ENCODE data around the gene TIMM10B.

TIMM10B gene

DNA sequence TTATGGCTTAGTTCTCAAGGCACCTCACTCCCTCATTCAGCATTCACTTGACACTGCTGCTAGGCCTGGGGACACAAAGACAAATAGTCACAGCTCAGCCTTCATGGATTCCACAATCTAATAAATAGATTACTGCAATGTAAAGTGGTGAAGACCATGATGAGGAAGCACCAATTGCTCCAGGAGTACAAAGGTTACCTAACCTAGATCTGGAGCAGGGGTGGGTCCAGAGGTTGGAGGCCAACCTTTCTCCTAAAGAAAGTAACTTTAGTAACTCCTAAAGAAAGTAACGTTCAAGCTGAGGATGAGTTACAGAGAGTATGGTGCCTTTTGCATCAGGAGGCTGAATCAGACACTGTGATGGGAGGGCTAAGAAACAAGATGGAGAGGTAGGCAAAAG, 11.7 kb upstream of the TIMM10B start:
- DNase-seq (ENCODE audit: low spot score) (no peak), FAIRE-seq (no peak)

- no peak for FAIRE-seq
These were observed 8.4 kb upstream of the TIMM10B start for GRCh38 chr11:6472934-6473333.

GRCh38 chr11:6473451-6474412, 7.6 kb upstream of the TIMM10B start, which contains the start of gene TRIM3:
TSS of gene TRIM3 (minus strand) at chr11:6473941. CDS start at chr11:6465695, 8,246 bp downstream.
- DNase-seq (ENCODE audit: low spot score) = peak; percentile 57
- no peak for FAIRE-seq

More at GRCh38 chr11:6472934-6473333, 8.4 kb upstream of the TIMM10B start:
- no peak for DNase-seq (ENCODE audit: low spot score)

DNA sequence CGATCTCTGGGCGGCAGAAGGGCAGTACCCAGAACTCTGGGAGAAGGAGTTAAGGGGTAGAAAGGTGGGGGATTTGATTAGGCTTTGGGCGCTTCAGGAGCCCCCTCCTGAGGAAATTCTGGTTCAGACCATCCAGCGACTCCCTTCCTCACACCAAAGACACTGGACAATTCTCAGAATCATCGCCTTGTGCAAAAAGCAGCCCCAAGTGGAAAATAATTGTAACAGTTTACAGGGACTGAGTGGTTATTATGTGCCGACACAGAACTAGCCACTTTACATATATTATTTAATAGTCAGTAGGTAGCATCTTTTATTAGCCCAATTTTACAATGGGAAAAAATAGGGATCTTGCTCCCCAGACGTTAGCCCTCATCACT, 6.9 kb upstream of the TIMM10B start:
- no peak for FAIRE-seq
- no peak for DNase-seq (ENCODE audit: low spot score)

- FAIRE-seq = no peak
These were observed 6.3 kb upstream of the TIMM10B start for GRCh38 chr11:6474806-6475500.

GRCh38 chr11:6475936-6476335, 5.4 kb upstream of the TIMM10B start:
- no peak for FAIRE-seq
- DNase-seq (ENCODE audit: low spot score) = no peak

More at GRCh38 chr11:6474806-6475500, 6.3 kb upstream of the TIMM10B start:
- no peak for DNase-seq (ENCODE audit: low spot score)

DNA sequence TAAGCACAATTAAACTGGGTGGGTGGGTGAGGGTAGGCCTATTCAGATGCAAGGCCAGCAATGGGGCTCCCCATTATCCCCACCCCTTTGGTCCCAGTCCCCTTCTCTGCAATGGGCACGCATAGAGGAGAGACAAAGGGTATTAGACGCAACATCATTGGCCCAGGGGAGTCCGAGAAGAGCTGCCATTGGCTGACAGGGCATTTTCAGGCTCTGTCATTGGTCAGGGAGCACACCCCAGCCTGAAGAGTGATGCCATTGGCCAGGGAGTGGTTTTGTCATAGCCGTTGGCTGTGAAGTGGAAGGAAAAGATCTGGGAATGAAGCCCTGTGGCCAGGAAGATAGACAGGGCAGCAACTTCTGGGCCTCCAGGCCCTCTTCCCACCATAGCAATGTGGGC, 4.7 kb upstream of the TIMM10B start:
- FAIRE-seq = no peak
- no peak for DNase-seq (ENCODE audit: low spot score)

DNA sequence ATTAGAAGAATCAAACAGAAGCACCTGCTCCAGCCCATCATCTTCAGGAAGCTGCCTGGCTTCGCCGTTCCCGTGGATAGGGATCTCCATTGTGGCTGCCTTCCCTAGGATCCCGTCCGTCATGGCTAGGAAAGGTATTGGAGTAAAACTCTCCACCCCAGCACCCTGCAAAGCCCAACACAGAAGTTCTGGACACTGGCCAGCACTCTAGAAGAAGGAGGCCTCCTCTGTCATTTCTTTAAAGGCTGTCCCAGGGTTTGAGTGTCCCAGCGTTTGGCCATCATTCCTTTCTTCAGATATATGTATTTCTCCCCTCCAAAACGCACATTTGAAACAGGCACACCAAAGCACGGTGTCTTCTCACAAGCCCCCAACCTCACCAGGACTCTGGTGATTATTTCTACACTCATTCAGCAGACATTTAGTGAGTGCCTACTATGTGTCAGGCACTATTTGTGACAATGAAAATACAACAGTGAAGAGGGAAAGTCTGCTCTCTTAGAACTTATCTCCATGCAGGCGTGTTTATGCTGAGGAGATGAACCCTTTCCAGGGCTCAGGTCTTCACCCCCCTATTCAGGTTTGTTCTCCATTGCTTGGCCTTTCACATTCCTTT, 894 bp upstream of the TIMM10B start:
- FAIRE-seq (no peak), DNase-seq (ENCODE audit: low spot score) (no peak)

DNA sequence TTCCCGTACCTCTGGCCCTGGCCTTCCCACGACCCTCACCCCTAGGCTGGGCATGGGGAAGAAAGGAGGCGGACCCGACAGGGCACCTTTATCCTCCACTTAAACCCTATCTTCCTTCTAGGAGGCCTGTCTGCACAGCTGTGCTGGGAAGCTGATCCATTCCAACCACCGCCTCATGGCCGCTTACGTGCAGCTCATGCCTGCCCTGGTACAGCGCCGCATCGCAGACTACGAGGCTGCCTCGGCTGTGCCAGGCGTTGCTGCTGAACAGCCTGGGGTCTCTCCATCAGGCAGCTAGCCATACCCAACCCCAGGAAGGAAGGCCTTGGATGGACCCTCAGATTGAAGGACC, 599 bp downstream of the TIMM10B start:
- DNase-seq (ENCODE audit: low spot score) = no peak
- FAIRE-seq = no peak

GRCh38 chr11:6482441-6482840, 1.1 kb downstream of the TIMM10B start:
- DNase-seq (ENCODE audit: low spot score) = no peak
- no peak for FAIRE-seq

- DNase-seq (ENCODE audit: low spot score) (no peak), FAIRE-seq (no peak)
These were observed 1.7 kb downstream of the TIMM10B start for GRCh38 chr11:6483015-6483414.

DNA sequence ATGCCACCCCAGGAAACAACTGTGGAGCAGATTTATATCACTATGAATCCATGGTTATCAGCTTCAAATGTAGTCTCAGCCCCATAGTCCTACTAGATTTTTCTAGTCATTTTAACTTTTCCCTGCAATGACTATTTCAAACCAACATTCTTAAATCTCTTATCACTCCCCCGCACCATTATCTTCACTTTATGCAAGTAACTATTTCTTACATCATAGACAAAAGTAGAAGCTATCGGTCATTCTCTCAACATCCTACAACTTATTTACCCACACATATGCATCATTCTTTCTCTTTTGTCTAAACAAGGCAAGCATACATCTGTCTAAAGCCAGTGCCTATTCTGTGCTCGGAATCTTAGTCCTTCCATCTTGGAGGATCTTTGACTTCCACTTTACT, 4.4 kb downstream of the TIMM10B start:
- DNase-seq (ENCODE audit: low spot score) (no peak), FAIRE-seq (no peak)

- DNase-seq (ENCODE audit: low spot score) (no peak), FAIRE-seq (no peak)
These were observed 5.0 kb downstream of the TIMM10B start for GRCh38 chr11:6486256-6486655.

- DNase-seq (ENCODE audit: low spot score) = no peak
- FAIRE-seq = no peak
These were observed 5.6 kb downstream of the TIMM10B start for GRCh38 chr11:6486938-6487337.

DNA sequence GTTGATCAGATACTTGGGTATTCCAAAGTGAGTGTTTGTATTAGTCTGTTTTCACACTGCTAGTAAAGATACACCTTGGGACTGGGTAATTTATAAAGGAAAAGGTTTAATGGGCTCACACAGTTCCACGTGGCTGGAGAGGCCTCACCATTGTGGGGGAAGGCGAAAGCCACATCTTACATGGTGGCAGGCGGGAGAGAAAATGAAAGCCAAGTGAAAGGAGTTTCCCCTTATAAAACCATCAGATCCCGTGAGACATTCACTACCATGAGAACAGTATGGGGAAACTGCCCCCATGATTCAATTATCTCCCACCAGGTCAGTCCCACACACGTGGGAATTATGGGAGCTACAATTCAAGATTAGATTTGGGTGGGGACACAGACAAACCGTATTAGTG, 7.0 kb downstream of the TIMM10B start:
- FAIRE-seq (no peak), DNase-seq (ENCODE audit: low spot score) (no peak)

DNA sequence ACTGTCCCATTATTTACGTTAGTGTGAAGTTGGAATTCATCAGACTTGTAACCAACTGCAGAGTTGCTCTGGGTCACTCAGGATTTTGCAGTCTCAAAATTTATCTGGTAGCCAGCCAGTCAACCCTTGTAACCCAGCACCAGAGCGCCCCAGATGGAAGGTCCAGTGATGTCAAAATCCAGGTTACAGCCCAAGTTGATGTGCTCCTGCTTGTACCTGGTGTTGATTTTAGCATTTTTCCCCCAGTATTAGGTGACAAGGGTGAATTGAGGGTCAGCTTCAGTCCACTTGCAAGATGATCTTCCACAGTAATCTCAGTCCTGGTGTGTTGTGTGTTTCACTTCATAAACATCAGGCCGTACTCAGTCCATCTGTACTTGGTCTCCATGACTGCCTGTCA, 7.5 kb downstream of the TIMM10B start:
- FAIRE-seq = no peak
- DNase-seq (ENCODE audit: low spot score) = no peak

GRCh38 chr11:6489306-6489705, 8.0 kb downstream of the TIMM10B start:
- FAIRE-seq = no peak
- no peak for DNase-seq (ENCODE audit: low spot score)

DNA sequence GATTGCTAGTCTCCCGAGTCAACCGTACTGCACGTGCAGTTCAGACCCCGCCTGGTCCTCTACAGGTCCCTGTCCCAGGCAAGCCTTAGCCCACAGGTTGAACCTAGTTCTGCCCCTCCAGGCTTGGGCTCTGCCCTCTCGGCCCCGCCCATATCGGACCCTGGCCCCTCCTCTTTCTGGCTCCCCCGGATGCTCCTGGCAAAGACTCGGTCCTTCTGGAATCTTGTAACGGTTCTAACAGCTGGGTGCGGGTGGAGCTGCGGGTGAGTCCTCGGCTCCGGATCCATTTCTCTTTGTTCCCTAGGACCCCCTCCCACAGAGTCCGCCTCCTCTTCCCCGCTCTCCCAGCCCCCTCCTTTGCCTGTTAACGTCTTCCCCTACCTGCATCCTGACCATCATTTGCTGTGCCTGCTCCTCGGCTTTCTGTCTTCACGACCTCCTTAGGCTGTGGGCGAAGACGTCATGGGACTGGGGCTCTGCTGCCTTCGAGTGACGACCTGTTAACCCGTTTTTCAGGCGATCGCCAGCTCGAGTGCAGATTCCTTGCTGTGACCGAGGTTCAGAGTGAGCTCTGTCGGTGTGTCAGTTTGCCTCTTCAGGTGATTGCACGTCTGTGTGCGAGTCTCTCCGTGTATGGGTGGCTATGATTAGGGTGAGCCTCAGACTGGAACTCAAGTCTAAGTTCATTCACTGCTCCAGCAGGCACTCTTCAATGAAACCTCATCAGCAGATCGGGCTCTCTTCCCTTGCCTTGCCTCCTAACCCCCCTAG, 16.0 kb downstream of the TIMM10B start, which contains the start of gene DNHD1:
Gene DNHD1, plus strand, starts transcription at position 212 of the 771 bp plus-strand sequence. CDS start 936 bp downstream, outside the sequence.
- FAIRE-seq = no peak
- no peak for DNase-seq (ENCODE audit: low spot score)

GRCh38 chr11:6498121-6498520, 16.8 kb downstream of the TIMM10B start:
- FAIRE-seq = no peak

GRCh38 chr11:6498544-6498943, 17.2 kb downstream of the TIMM10B start:
- DNase-seq (ENCODE audit: low spot score) = no peak
- no peak for FAIRE-seq

More at GRCh38 chr11:6498121-6498520, 16.8 kb downstream of the TIMM10B start:
- no peak for DNase-seq (ENCODE audit: low spot score)

GRCh38 chr11:6502382-6502781, 21.1 kb downstream of the TIMM10B start:
- no peak for FAIRE-seq
- DNase-seq (ENCODE audit: low spot score) = no peak

Data from RCC 7860 (cell line).